Measurements from ENCODE around the gene AIRE. TPM values are rescaled to one million over a fixed set of nuclear protein-coding genes. Genes with fewer than 3 reads are reported as not detected.
"Not testable (repeated sequence)": the region's sequence is repeated elsewhere in the genome, so short reads cannot be mapped to it uniquely, and the experiment has no call there.

AIRE gene
- total RNA-seq, 1 donor from 2014 or later: not detected

- DNase-seq (ENCODE audit: extremely low read depth, low read depth, low spot score): no peak
These were observed 48.8 kb downstream of the AIRE start for GRCh38 chr21:44334329-44335030.

GRCh38 chr21:44335266-44336059, 49.8 kb downstream of the AIRE start:
- no peak for DNase-seq (ENCODE audit: extremely low read depth, low read depth, low spot score)

GRCh38 chr21:44337449-44337848, 51.8 kb downstream of the AIRE start:
- no peak for DNase-seq (ENCODE audit: extremely low read depth, low read depth, low spot score)

GRCh38 chr21:44337941-44338895, 52.5 kb downstream of the AIRE start:
- DNase-seq (ENCODE audit: extremely low read depth, low read depth, low spot score): no peak

- peak; percentile 36 for DNase-seq (ENCODE audit: extremely low read depth, low read depth, low spot score)
These were observed 53.6 kb downstream of the AIRE start, which contains the start of gene CFAP410 for GRCh38 chr21:44338971-44339910. Gene CFAP410, minus strand, starts transcription at chr21:44339390. Its CDS starts 196 bp downstream, at chr21:44339194.

- not testable (repeated sequence) for DNase-seq (ENCODE audit: extremely low read depth, low read depth, low spot score)
These were observed 56.2 kb downstream of the AIRE start for GRCh38 chr21:44341726-44342458.

GRCh38 chr21:44342981-44343380, 57.3 kb downstream of the AIRE start:
- not testable (repeated sequence) for DNase-seq (ENCODE audit: extremely low read depth, low read depth, low spot score)

GRCh38 chr21:44344541-44345183, 59.0 kb downstream of the AIRE start:
- no peak for DNase-seq (ENCODE audit: extremely low read depth, low read depth, low spot score)

- no peak for DNase-seq (ENCODE audit: extremely low read depth, low read depth, low spot score)
These were observed 59.8 kb downstream of the AIRE start for GRCh38 chr21:44345495-44345894.

- no peak for DNase-seq (ENCODE audit: extremely low read depth, low read depth, low spot score)
These were observed 62.3 kb downstream of the AIRE start for GRCh38 chr21:44347911-44348451.

Other genes with a start within 250 kb of the AIRE start
- 6.1 and 7.2 TPM in 2 replicates for gene PWP2, start 178.5 kb upstream of the AIRE start, total RNA-seq
- gene GATD3, start 152.2 kb upstream of the AIRE start, total RNA-seq: 5.1 and 9.1 TPM in 2 replicates
- gene ICOSLG, start 44.9 kb upstream of the AIRE start, total RNA-seq: 4.1 and 26.4 TPM in 2 replicates
- not detected in 2 replicates for gene DNMT3L, start 24.0 kb upstream of the AIRE start, total RNA-seq
- gene PFKL, start 14.2 kb downstream of the AIRE start, total RNA-seq: 193 and 245 TPM in 2 replicates
- 14.8 and 19.3 TPM in 2 replicates for gene CFAP410, start 53.5 kb downstream of the AIRE start, total RNA-seq
- 3.4 and 5.7 TPM in 2 replicates for gene TRPM2, start 67.7 kb downstream of the AIRE start, total RNA-seq
- gene LRRC3, start 169.6 kb downstream of the AIRE start, total RNA-seq: 9.8 and 10.4 TPM in 2 replicates

Measured in glomerular endothelial cell (primary cell).